Measurements from ENCODE around the gene FOXF1. TPM values are rescaled to one million over a fixed set of nuclear protein-coding genes. Genes with fewer than 3 reads are reported as not detected.

FOXF1 gene
- total RNA-seq, 1 experiment from 2014 or later, result 0.10 TPM

GRCh38 chr16:86476956-86477534, 33.3 kb upstream of the FOXF1 start:
- ChIA-PET CTCF (no interaction called here), POLR2A (no interaction called here)
- no peaks in the 10 kb centered on the region for H3K4me1 ChIP-seq (ENCODE audit: control insufficient read depth, insufficient read depth, low read length)
- intact Hi-C loops (cut with micrococcal nuclease; ENCODE audit: unreplicated experiment), result no loop called here
- TF ChIP-seq POLR2AphosphoS5 (IDR thresholded peaks at IDR 0.05; ENCODE audit: low read depth, low read length), result no peak
- no peak for TF ChIP-seq TCF7L2 (IDR thresholded peaks at IDR 0.05; ENCODE audit: low read depth, low read length)
- no peak for TF ChIP-seq REST (IDR thresholded peaks at IDR 0.05; ENCODE audit: insufficient read depth in 1 of 2, low read depth in 2 of 2, low read length in 1 of 2)
- no peak for TF ChIP-seq SIN3A (IDR thresholded peaks at IDR 0.05; ENCODE audit: borderline replicate concordance, insufficient read depth, low read depth, low read length)
- TF ChIP-seq, protein P1, sequence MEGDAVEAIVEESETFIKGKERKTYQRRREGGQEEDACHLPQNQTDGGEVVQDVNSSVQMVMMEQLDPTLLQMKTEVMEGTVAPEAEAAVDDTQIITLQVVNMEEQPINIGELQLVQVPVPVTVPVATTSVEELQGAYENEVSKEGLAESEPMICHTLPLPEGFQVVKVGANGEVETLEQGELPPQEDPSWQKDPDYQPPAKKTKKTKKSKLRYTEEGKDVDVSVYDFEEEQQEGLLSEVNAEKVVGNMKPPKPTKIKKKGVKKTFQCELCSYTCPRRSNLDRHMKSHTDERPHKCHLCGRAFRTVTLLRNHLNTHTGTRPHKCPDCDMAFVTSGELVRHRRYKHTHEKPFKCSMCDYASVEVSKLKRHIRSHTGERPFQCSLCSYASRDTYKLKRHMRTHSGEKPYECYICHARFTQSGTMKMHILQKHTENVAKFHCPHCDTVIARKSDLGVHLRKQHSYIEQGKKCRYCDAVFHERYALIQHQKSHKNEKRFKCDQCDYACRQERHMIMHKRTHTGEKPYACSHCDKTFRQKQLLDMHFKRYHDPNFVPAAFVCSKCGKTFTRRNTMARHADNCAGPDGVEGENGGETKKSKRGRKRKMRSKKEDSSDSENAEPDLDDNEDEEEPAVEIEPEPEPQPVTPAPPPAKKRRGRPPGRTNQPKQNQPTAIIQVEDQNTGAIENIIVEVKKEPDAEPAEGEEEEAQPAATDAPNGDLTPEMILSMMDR (IDR thresholded peaks at IDR 0.05), result no peak
- H3K9me3 ChIP-seq (ENCODE audit: control insufficient read depth, insufficient read depth, low read depth, low read length), result no peaks in the 10 kb centered on the region
- no peak for ATAC-seq
- H3K36me3 ChIP-seq (ENCODE audit: control insufficient read depth, insufficient read depth, low read length), result no peaks in the 10 kb centered on the region
- no peak overlapping the region for H3K27ac ChIP-seq (ENCODE audit: low read length)
- H3K27me3 ChIP-seq (ENCODE audit: control insufficient read depth, insufficient read depth, low read length), result peaks cover 8% of the 10 kb centered on the region
- no TSS peak for BruUV-seq (replicated peaks)
- no peak overlapping the region for H3K4me3 ChIP-seq (ENCODE audit: low read depth in 2 of 2, low read length in 2 of 2)
- in situ Hi-C loops (cut with HindIII; ENCODE audit: low pct_unique_long_range_greater_than_20kb, low sequenced_read_pairs), result no loop called here
- DNase-seq (ENCODE audit: low read depth, low spot score), result no peak

DNA sequence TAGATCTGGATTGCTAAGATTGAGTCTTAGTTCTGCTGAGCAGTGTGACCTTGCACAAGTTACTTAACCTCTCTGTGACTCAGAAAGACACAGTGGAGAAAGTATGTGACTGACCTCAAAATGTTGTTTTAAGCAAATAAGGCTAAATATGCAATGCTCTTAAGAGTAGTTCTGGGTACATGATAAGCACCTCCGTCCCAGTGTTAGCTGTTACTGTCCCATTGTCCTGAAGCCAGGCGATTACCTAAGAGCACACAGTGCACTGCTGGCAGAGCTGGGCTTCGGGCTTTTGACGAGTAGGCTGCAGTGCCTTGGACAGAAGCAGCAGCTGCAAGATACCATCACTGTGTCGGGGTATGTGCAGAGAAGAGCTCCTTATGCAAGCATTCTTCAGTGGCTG, 32.7 kb upstream of the FOXF1 start:
- DNase-seq (ENCODE audit: low read depth, low spot score), result no peak
- TF ChIP-seq POLR2AphosphoS5 (IDR thresholded peaks at IDR 0.05; ENCODE audit: low read depth, low read length) (no peak), REST (IDR thresholded peaks at IDR 0.05; ENCODE audit: insufficient read depth in 1 of 2, low read depth in 2 of 2, low read length in 1 of 2) (no peak)
- TF ChIP-seq, protein P1 (IDR thresholded peaks at IDR 0.05), result no peak
- H3K36me3 ChIP-seq (ENCODE audit: control insufficient read depth, insufficient read depth, low read length), result no peaks in the 10 kb centered on the region
- CTCF ChIA-PET, result no interaction called here
- no peaks in the 10 kb centered on the region for H3K9me3 ChIP-seq (ENCODE audit: control insufficient read depth, insufficient read depth, low read depth, low read length)
- in situ Hi-C loops (cut with HindIII; ENCODE audit: low pct_unique_long_range_greater_than_20kb, low sequenced_read_pairs) (no loop called here), intact Hi-C loops (cut with micrococcal nuclease; ENCODE audit: unreplicated experiment) (no loop called here)
- no peaks in the 10 kb centered on the region for H3K4me1 ChIP-seq (ENCODE audit: control insufficient read depth, insufficient read depth, low read length)
- H3K27ac ChIP-seq (ENCODE audit: low read length), result no peak overlapping the region
- H3K27me3 ChIP-seq (ENCODE audit: control insufficient read depth, insufficient read depth, low read length), result peaks cover 8% of the 10 kb centered on the region
- no peak for ATAC-seq
- POLR2A ChIA-PET, result interaction anchor here (0.6 kb wide), 1 partner anchor 616 kb away, joined by 9 read pairs; no protein-coding TSS in a partner anchor
- H3K4me3 ChIP-seq (ENCODE audit: low read depth in 2 of 2, low read length in 2 of 2), result no peak overlapping the region
- no TSS peak for BruUV-seq (replicated peaks)

All from Panc1 (cell line).